ENCODE results near the gene GNAQ. TPM values are rescaled to one million over a fixed set of nuclear protein-coding genes. Genes with fewer than 3 reads are reported as not detected.

Gene GNAQ
- total and polyA plus RNA-seq, 8 donors, result 13.1 to 75.3 (median 38.5) TPM

- no peaks in the 10 kb centered on the region for H3K9me3 ChIP-seq
- peaks cover 25 to 88% (median 56%) of the 10 kb centered on the region in 4 donors for H3K4me1 ChIP-seq
- no peak for DNase-seq
- TF ChIP-seq POLR2A (IDR thresholded peaks at IDR 0.05) (no peak), EP300 (IDR thresholded peaks at IDR 0.05) (no peak), POLR2AphosphoS5 (IDR thresholded peaks at IDR 0.05) (no peak)
- TF ChIP-seq, protein P1, sequence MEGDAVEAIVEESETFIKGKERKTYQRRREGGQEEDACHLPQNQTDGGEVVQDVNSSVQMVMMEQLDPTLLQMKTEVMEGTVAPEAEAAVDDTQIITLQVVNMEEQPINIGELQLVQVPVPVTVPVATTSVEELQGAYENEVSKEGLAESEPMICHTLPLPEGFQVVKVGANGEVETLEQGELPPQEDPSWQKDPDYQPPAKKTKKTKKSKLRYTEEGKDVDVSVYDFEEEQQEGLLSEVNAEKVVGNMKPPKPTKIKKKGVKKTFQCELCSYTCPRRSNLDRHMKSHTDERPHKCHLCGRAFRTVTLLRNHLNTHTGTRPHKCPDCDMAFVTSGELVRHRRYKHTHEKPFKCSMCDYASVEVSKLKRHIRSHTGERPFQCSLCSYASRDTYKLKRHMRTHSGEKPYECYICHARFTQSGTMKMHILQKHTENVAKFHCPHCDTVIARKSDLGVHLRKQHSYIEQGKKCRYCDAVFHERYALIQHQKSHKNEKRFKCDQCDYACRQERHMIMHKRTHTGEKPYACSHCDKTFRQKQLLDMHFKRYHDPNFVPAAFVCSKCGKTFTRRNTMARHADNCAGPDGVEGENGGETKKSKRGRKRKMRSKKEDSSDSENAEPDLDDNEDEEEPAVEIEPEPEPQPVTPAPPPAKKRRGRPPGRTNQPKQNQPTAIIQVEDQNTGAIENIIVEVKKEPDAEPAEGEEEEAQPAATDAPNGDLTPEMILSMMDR (IDR thresholded peaks at IDR 0.05), result no peak
- H3K27me3 ChIP-seq, result no peaks in the 10 kb centered on the region
- intact Hi-C loops (cut with DNase I; ENCODE audit: low total_unique reads), result no loop called here
- no peaks in the 10 kb centered on the region for H3K36me3 ChIP-seq
- no peak overlapping the region for H3K4me3 ChIP-seq
- H3K27ac ChIP-seq, result no peak overlapping the region
- 95 to 98% (median 96%) methylated on average over 4 of the region's 4 CpGs for WGBS, 5 donors
These were observed 187.2 kb downstream of the GNAQ start for GRCh38 chr9:77844415-77844814.

DNA sequence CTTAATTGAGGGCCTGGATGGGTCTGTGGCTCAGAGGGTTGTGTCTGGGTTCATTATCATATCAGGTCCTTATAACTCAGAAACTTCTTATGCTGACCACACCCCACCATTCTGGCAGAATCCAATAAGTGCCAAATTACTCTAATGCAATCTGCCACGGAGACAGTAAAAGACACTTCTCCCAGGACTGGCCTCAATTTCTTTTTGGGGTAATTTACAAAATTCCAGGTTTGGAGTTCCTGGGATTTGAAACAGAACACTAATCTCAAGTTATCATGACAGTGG lies 187.8 kb downstream of the GNAQ start:
- H3K9me3 ChIP-seq, result no peaks in the 10 kb centered on the region
- H3K27me3 ChIP-seq, result no peaks in the 10 kb centered on the region
- 79 to 100% (median 93%) methylated on average over 1 of the region's 1 CpG for WGBS, 5 donors
- TF ChIP-seq EP300 (IDR thresholded peaks at IDR 0.05) (no peak), POLR2AphosphoS5 (IDR thresholded peaks at IDR 0.05) (no peak), POLR2A (IDR thresholded peaks at IDR 0.05) (no peak)
- TF ChIP-seq, protein P1 (IDR thresholded peaks at IDR 0.05), result no peak
- no peaks in the 10 kb centered on the region for H3K36me3 ChIP-seq
- intact Hi-C loops (cut with DNase I; ENCODE audit: low total_unique reads), result no loop called here
- DNase-seq, result no peak
- no peak overlapping the region for H3K4me3 ChIP-seq
- H3K4me1 ChIP-seq, result peaks cover 28 to 88% (median 58%) of the 10 kb centered on the region in 4 donors
- H3K27ac ChIP-seq, result no peak overlapping the region

DNA sequence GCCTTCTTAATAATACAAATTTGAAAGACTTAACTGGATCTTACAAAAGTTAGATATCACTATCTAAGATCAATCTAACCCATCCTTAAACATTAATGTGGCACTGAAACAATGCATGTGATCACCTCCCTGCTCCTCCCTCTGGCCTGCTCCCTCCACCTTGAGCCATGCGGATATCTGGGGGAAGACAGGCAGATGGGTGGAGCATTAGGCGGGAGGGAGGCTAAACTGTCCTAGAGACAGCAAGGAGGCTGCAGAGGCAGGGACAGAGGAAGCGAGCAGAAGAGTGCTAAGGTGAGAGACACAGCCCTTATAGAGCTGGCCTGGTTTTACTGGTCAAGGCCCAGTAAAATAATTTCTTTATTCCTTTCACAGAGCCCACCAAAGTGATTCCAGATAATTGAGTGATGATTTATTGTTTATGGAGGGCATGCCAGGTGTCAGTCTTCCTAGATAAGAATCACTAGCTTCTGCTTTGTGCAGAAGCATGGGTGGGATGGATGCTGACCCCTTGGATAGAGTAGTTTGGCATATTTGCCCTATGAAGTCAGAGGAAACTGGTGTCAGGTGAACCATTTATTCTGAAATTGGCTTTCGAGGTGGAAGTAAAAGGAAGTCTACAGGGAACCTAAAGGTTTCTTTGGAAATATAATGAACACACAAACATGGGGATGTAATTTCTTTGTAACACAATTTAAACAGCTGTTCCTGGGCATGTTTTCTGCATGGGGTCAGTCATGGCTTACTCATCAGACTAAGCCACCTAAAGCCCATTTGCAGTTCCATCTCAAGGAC lies 188.3 kb downstream of the GNAQ start:
- intact Hi-C loops (cut with DNase I; ENCODE audit: low total_unique reads), result no loop called here
- no peak for TF ChIP-seq POLR2AphosphoS5 (IDR thresholded peaks at IDR 0.05)
- no peak for TF ChIP-seq EP300 (IDR thresholded peaks at IDR 0.05)
- no peak for TF ChIP-seq POLR2A (IDR thresholded peaks at IDR 0.05)
- TF ChIP-seq, protein P1 (IDR thresholded peaks at IDR 0.05), result no peak
- H3K4me1 ChIP-seq, result peaks cover 24 to 84% (median 53%) of the 10 kb centered on the region in 4 donors
- no peak overlapping the region for H3K4me3 ChIP-seq
- WGBS, 5 donors, result 86 to 95% (median 91%) methylated on average over 4 of the region's 4 CpGs
- DNase-seq, result no peak
- H3K36me3 ChIP-seq, result no peaks in the 10 kb centered on the region
- no peak overlapping the region for H3K27ac ChIP-seq
- H3K9me3 ChIP-seq, result no peaks in the 10 kb centered on the region
- no peaks in the 10 kb centered on the region for H3K27me3 ChIP-seq

DNA sequence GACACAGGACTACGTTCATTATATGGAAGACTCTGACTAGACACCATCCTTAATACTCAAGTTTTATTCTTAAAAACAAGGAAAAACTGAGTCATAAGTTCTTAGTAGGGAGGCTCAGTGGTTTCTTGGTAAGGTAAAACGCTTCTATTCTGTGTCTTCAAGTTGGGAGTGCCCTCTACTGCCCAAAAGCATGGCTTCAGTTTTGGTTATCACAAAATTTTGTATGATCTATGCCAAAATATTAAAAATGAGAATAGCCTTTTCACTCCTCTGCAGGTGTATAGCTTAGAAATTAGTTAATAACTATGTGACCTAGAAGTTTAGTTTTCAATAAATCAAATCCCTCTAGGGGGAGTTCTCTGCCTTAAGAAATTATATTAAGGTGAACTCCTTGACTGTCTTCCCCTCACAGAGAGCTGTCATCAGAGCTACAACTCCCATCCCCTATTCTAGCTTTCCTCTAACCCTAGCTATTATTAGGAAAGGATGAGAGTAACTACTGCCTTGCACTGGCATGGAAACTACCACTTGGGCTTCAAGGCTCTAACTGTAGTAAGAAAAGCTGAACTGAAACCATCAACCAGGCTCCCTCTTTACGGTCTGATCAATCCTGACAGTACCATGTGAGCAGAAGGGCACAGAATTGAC lies 189.7 kb downstream of the GNAQ start:
- Histone ChIP-seq H3K9me3 (no peaks in the 10 kb centered on the region), H3K36me3 (no peaks in the 10 kb centered on the region), H3K27me3 (no peaks in the 10 kb centered on the region), H3K27ac (peak overlapping the region in 1 of 5 donors; percentile 1), H3K4me1 (peaks cover 17 to 69% (median 40%) of the 10 kb centered on the region in 4 donors), H3K4me3 (no peak overlapping the region)
- intact Hi-C loops (cut with DNase I; ENCODE audit: low total_unique reads), result no loop called here
- TF ChIP-seq EP300 (IDR thresholded peaks at IDR 0.05) (no peak), POLR2A (IDR thresholded peaks at IDR 0.05) (no peak)
- TF ChIP-seq, protein P1 (IDR thresholded peaks at IDR 0.05), result peak in 1 of 7 experiments; percentile 22
- no peak for DNase-seq
- 42 to 60% (median 55%) methylated on average over 3 of the region's 3 CpGs for WGBS, 5 donors
